ENCODE results near the gene RAD51D.
"Not testable (repeated sequence)": the region's sequence is repeated elsewhere in the genome, so short reads cannot be mapped to it uniquely, and the experiment has no call there.

DNA sequence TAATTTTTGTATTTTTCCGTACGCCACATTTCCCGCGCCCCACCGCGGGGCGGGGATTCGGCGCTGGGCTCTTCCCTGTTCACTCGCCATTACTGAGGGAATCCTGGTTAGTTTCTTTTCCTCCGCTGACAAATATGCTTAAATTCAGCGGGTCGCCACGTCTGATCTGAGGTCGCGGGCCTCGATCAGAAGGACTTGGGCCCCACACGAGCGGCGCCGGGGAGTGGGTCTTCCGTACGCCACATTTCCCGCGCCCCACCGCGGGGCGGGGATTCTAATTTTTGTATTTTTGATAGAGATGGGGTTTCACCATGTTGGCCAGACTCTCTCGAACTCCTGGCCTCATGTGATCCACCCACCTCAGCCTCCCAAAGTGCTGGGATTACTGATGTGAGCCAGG, 31.4 kb upstream of the RAD51D start:
- TF ChIP-seq, protein P1, sequence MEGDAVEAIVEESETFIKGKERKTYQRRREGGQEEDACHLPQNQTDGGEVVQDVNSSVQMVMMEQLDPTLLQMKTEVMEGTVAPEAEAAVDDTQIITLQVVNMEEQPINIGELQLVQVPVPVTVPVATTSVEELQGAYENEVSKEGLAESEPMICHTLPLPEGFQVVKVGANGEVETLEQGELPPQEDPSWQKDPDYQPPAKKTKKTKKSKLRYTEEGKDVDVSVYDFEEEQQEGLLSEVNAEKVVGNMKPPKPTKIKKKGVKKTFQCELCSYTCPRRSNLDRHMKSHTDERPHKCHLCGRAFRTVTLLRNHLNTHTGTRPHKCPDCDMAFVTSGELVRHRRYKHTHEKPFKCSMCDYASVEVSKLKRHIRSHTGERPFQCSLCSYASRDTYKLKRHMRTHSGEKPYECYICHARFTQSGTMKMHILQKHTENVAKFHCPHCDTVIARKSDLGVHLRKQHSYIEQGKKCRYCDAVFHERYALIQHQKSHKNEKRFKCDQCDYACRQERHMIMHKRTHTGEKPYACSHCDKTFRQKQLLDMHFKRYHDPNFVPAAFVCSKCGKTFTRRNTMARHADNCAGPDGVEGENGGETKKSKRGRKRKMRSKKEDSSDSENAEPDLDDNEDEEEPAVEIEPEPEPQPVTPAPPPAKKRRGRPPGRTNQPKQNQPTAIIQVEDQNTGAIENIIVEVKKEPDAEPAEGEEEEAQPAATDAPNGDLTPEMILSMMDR (IDR thresholded peaks at IDR 0.05; ENCODE audit: insufficient read depth, low read length) = not testable (repeated sequence)
- TF ChIP-seq GABPA, POLR2AphosphoS5 (IDR thresholded peaks at IDR 0.05; ENCODE audit: low read depth): not testable (repeated sequence)
- TF ChIP-seq, protein P2, sequence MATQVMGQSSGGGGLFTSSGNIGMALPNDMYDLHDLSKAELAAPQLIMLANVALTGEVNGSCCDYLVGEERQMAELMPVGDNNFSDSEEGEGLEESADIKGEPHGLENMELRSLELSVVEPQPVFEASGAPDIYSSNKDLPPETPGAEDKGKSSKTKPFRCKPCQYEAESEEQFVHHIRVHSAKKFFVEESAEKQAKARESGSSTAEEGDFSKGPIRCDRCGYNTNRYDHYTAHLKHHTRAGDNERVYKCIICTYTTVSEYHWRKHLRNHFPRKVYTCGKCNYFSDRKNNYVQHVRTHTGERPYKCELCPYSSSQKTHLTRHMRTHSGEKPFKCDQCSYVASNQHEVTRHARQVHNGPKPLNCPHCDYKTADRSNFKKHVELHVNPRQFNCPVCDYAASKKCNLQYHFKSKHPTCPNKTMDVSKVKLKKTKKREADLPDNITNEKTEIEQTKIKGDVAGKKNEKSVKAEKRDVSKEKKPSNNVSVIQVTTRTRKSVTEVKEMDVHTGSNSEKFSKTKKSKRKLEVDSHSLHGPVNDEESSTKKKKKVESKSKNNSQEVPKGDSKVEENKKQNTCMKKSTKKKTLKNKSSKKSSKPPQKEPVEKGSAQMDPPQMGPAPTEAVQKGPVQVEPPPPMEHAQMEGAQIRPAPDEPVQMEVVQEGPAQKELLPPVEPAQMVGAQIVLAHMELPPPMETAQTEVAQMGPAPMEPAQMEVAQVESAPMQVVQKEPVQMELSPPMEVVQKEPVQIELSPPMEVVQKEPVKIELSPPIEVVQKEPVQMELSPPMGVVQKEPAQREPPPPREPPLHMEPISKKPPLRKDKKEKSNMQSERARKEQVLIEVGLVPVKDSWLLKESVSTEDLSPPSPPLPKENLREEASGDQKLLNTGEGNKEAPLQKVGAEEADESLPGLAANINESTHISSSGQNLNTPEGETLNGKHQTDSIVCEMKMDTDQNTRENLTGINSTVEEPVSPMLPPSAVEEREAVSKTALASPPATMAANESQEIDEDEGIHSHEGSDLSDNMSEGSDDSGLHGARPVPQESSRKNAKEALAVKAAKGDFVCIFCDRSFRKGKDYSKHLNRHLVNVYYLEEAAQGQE (IDR thresholded peaks at IDR 0.05; ENCODE audit: insufficient replicate concordance, low read depth) = not testable (repeated sequence)
